Measurements from ENCODE around the gene PALD1. TPM values are rescaled to one million over a fixed set of nuclear protein-coding genes. Genes with fewer than 3 reads are reported as not detected.
A peak's percentile ranks its signal among the peaks of the same experiment; 100 is the strongest.

The PALD1 gene
- total and polyA plus RNA-seq, 9 of the 15 experiments (the other 6 are each of a cell fraction or from before 2014, with no cell fraction given), result 0.03 to 0.29 (median 0.09) TPM; not detected in 2

- TF ChIP-seq PBX2 (CRISPR knock-in tag; IDR thresholded peaks at IDR 0.05; ENCODE audit: low read depth) (no peak), PBX2 (tag; conservative IDR thresholded peaks at IDR 0.05; ENCODE audit: low read depth) (peak; percentile 62), PREB (CRISPR knock-in tag; IDR thresholded peaks at IDR 0.05) (no peak), GABPA (tag; conservative IDR thresholded peaks at IDR 0.05; ENCODE audit: low read depth) (no peak), DACH1 (IDR thresholded peaks at IDR 0.05; ENCODE audit: partially characterized antibody) (no peak), TRIM25 (IDR thresholded peaks at IDR 0.05; ENCODE audit: borderline replicate concordance) (no peak), E2F4 (CRISPR knock-in tag; IDR thresholded peaks at IDR 0.05; ENCODE audit: low read depth) (no peak), ZNF511 (CRISPR knock-in tag; IDR thresholded peaks at IDR 0.05) (no peak)
Measured at GRCh38 chr10:70588859-70589570, 110.4 kb downstream of the PALD1 start (continued).
